BLaER1 (cell line): ENCODE measurements around the gene EPHA1.
"Not testable (repeated sequence)": the region's sequence is repeated elsewhere in the genome, so short reads cannot be mapped to it uniquely, and the experiment has no call there.

ENCODE experiments used
- H3K27ac ChIP-seq: shearing (Covaris generic); formaldehyde crosslinking; 2 replicates; pipeline ENCODE4 v1.8.1; 2022
- H3K27me3 ChIP-seq: shearing (Covaris generic); formaldehyde crosslinking; 2 replicates; pipeline ENCODE4 v1.8.1; 2022
- H3K36me3 ChIP-seq: shearing (Covaris generic); formaldehyde crosslinking; 2 replicates; pipeline ENCODE4 v1.8.1; 2022
- H3K4me1 ChIP-seq: shearing (Covaris generic); formaldehyde crosslinking; 2 replicates; pipeline ENCODE4 v1.8.1; 2022
- H3K4me2 ChIP-seq: shearing (Covaris generic); formaldehyde crosslinking; 2 replicates; pipeline ENCODE4 v1.8.1; 2022
- H3K4me3 ChIP-seq: shearing (Covaris generic); formaldehyde crosslinking; 2 replicates; pipeline ENCODE4 v1.8.1; 2022
- H3K9ac ChIP-seq: shearing (Covaris generic); formaldehyde crosslinking; 2 replicates; pipeline ENCODE4 v1.8.1; 2022
- H3K9me3 ChIP-seq: shearing (Covaris generic); formaldehyde crosslinking; 2 replicates; pipeline ENCODE4 v1.8.1; 2022
- H4K20me1 ChIP-seq: shearing (Covaris generic); formaldehyde crosslinking; 2 replicates; pipeline ENCODE4 v1.8.1; 2022
- Cebpa-rat ChIP-seq: shearing (Covaris generic); IDR thresholded peaks from 2 replicates; pipeline ENCODE4 v1.8.1; 2022

The EPHA1 gene

GRCh38 chr7:143417734-143418383, 9.2 kb upstream of the EPHA1 start:
- no peak overlapping the region for H3K4me2 ChIP-seq

DNA sequence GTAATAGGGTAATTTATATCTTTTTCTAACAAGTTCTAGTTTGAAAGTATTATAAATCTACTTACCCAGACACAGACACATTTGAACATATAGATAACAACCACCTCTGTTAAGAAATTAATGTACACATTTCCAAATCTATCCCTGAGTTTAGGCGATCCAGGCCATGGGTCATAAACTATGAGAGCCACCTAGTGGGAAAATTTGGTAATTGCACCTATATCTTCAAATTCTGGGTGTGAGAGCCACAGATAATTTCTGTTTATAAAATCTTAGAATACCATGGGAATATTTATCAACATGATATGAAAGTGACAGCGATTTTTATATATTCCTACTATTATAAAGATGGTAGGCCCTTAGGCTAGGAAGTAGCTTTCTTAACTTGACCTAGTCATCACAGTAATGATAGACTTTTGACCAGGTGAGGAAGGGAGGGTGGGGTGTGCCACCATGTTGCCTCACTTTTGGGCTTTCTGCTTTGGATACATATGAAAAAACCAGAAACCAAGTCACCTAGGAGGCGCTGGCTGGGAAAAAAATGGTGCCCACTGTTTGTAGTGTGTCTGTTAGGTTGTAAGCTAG, 8.0 kb upstream of the EPHA1 start:
- Histone ChIP-seq H3K4me2 (no peak overlapping the region), H3K36me3 (no peaks in the 10 kb centered on the region), H3K27ac (no peak overlapping the region), H4K20me1 (no peaks in the 10 kb centered on the region), H3K9ac (no peak overlapping the region), H3K9me3 (peaks cover 7% of the 10 kb centered on the region; the same call in 1 of the 2 replicates), H3K4me1 (peaks cover 26% of the 10 kb centered on the region), H3K4me3 (no peak overlapping the region), H3K27me3 (no peaks in the 10 kb centered on the region)
- TF ChIP-seq Cebpa-rat, result no peak

More at GRCh38 chr7:143417734-143418383, 9.2 kb upstream of the EPHA1 start:
- no peaks in the 10 kb centered on the region for H3K27me3 ChIP-seq
- no peak for TF ChIP-seq Cebpa-rat
- no peak overlapping the region for H3K4me3 ChIP-seq
- H4K20me1 ChIP-seq, result no peaks in the 10 kb centered on the region
- H3K4me1 ChIP-seq, result peaks cover 14% of the 10 kb centered on the region
- H3K9ac ChIP-seq, result no peak overlapping the region
- H3K36me3 ChIP-seq, result no peaks in the 10 kb centered on the region
- no peak overlapping the region for H3K27ac ChIP-seq
- H3K9me3 ChIP-seq, result peaks cover 7% of the 10 kb centered on the region; the same call in 1 of the 2 replicates

GRCh38 chr7:143415742-143416397, 7.2 kb upstream of the EPHA1 start:
- no peaks in the 10 kb centered on the region for H3K36me3 ChIP-seq
- H3K9me3 ChIP-seq, result peaks cover 6% of the 10 kb centered on the region; the same call in 1 of the 2 replicates
- H3K4me2 ChIP-seq, result peak overlapping the region; percentile 33
- TF ChIP-seq Cebpa-rat, result no peak
- H3K27ac ChIP-seq, result no peak overlapping the region
- H4K20me1 ChIP-seq, result no peaks in the 10 kb centered on the region
- H3K4me1 ChIP-seq, result peaks cover 33% of the 10 kb centered on the region
- no peak overlapping the region for H3K4me3 ChIP-seq
- H3K9ac ChIP-seq, result no peak overlapping the region
- H3K27me3 ChIP-seq, result no peaks in the 10 kb centered on the region

DNA sequence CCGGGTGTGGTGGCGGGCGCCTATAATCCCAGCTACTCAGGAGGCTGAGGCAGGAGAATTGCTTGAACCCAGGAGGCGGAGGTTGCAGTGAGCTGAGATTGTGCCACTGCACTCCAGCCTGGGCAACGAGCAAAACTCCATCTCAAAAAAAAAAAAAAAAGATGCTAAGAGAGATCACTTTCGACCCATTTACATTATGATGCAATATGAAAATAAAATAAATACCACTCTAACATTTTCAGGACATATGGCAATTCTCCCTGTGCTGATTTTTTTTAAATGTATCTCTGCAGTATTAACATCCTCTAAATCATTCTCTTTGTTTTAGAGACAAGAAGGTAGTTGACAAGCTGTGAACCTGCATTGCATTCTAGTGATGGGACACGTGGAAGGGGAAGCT, 6.6 kb upstream of the EPHA1 start:
- not testable (repeated sequence) for H3K27me3 ChIP-seq, H3K36me3 ChIP-seq, H3K9ac ChIP-seq, H3K9me3 ChIP-seq, H3K4me3 ChIP-seq, H3K27ac ChIP-seq, H3K4me2 ChIP-seq, H4K20me1 ChIP-seq
- H3K4me1 ChIP-seq, result peaks cover 38% of the 10 kb centered on the region

DNA sequence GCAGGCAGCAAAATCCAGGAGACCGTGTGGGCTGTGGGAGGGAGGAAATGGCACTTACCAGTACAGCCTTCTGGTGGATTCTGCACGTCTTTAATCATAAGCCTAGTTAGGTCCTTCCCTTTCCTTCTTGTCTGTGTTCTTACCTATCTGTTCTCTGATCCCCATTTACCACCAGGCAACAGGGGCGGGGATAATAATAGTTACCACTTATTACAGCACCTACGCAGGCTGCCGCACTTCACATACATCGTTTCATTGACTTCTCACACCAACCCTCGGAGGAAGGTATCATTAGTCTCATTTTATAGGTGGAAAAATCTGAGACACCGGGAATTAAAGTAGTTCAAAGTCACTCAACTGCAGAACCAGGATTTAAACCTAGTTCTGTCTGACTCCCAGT, 4.5 kb upstream of the EPHA1 start:
- no peak overlapping the region for H3K4me2 ChIP-seq

GRCh38 chr7:143411976-143412708, 3.5 kb upstream of the EPHA1 start:
- no peaks in the 10 kb centered on the region for H3K36me3 ChIP-seq
- TF ChIP-seq Cebpa-rat, result no peak
- H3K9ac ChIP-seq, result no peak overlapping the region
- H4K20me1 ChIP-seq, result no peaks in the 10 kb centered on the region
- 0 out of 2 replicates have a peak, but pooled peaks cover 3% of the 10 kb centered on the region for H3K27me3 ChIP-seq
- H3K4me3 ChIP-seq, result no peak overlapping the region
- no peak overlapping the region for H3K27ac ChIP-seq
- H3K4me2 ChIP-seq, result peak overlapping the region; percentile 39
- peaks cover 48% of the 10 kb centered on the region for H3K4me1 ChIP-seq
- H3K9me3 ChIP-seq, result no peaks in the 10 kb centered on the region

More for the DNA sequence above, 4.5 kb upstream of the EPHA1 start:
- Histone ChIP-seq H3K4me3 (no peak overlapping the region), H4K20me1 (no peaks in the 10 kb centered on the region), H3K27me3 (0 out of 2 replicates have a peak, but pooled peaks cover 3% of the 10 kb centered on the region), H3K27ac (no peak overlapping the region), H3K36me3 (no peaks in the 10 kb centered on the region), H3K9me3 (no peaks in the 10 kb centered on the region), H3K9ac (no peak overlapping the region), H3K4me1 (peaks cover 40% of the 10 kb centered on the region)
- no peak for TF ChIP-seq Cebpa-rat

- H3K9me3 ChIP-seq, result no peaks in the 10 kb centered on the region
- H4K20me1 ChIP-seq, result no peaks in the 10 kb centered on the region
- no peak overlapping the region for H3K27ac ChIP-seq
- peak overlapping the region; percentile 56 for H3K4me2 ChIP-seq
- peaks cover 40% of the 10 kb centered on the region for H3K4me1 ChIP-seq
- H3K9ac ChIP-seq, result no peak overlapping the region
- H3K27me3 ChIP-seq, result 0 out of 2 replicates have a peak, but pooled peaks cover 3% of the 10 kb centered on the region
- no peak overlapping the region for H3K4me3 ChIP-seq
- H3K36me3 ChIP-seq, result no peaks in the 10 kb centered on the region
- TF ChIP-seq Cebpa-rat, result no peak
These were observed 1.9 kb upstream of the EPHA1 start for GRCh38 chr7:143410521-143411004.

DNA sequence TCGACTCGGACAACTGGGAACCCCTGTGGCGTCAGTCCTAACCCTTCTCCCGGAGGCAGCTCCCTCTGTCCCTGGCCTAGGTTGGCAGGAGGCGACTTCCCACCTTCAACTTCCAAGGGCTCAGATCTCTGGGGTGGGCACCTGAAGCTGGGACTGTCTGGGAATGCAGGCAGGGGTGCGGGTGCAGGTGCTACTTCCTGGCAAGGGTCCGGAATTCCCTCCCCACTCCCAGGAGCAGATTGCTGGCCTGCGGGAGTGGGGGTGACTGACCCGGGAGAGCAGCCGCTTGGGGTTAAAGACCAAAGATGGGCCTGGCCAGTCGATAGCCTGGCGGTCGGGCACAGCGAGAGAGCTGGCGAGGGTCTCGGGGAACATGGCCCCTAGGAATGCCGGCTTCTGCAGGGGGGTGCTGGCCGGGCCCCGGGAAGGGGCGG, 387 bp downstream of the EPHA1 start:
- H3K27ac ChIP-seq, result no peak overlapping the region
- H3K9ac ChIP-seq, result no peak overlapping the region
- peaks cover 38% of the 10 kb centered on the region for H3K4me1 ChIP-seq
- no peaks in the 10 kb centered on the region for H4K20me1 ChIP-seq
- H3K4me2 ChIP-seq, result peak overlapping the region; percentile 60
- H3K27me3 ChIP-seq, result 0 out of 2 replicates have a peak, but pooled peaks cover 3% of the 10 kb centered on the region
- no peaks in the 10 kb centered on the region for H3K36me3 ChIP-seq
- no peak overlapping the region for H3K4me3 ChIP-seq
- H3K9me3 ChIP-seq, result no peaks in the 10 kb centered on the region
- no peak for TF ChIP-seq Cebpa-rat

DNA sequence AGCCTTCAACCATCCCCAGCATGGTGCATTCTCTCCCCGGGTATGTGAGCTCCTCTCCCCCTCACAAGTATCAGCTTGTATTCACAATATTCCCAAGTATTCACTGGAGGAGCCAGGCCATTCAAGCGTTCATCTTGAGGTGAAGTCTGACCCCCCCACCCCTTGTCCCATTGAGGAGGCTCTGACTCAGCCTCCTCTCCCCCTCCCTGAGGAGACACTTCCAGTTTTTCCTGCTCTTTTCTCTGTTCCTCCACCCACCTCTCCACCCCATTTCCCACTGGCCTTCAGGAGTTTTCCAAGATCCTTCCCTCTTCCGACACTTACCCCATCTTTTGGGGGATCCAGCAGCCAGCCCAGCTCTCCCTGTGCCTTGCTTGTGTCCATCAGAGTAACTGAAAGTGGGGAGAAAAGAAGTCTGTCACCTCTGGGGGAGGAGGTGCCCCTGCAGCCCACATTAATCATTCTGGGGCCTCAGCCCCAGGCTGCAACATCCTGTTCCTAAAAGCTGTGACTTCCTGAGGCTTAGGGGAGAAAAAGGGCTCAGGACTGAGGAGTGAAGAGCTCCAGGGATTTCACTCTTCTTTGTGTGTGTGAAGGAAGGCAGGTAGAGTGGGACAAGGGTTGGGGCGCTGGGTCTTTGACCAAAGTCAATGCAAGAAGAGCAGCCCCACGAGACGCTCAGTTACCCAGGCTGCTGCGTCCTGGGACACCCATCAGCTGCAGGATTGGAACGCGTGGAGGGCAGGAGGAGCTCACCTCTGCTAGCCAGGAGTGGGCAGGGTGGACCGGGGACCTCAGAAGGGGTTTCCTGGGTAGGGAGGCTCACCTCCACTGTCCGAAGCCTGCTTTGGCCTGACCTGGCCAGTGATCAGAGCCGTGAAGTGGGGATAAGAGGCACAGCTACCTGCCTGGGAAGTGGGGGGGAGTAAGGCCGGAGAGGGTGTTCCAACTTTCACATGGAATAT, 1.1 kb downstream of the EPHA1 start:
- H3K27ac ChIP-seq, result no peak overlapping the region
- peaks cover 31% of the 10 kb centered on the region for H3K4me1 ChIP-seq
- H3K4me2 ChIP-seq, result peak overlapping the region; percentile 60
- no peaks in the 10 kb centered on the region for H3K36me3 ChIP-seq
- TF ChIP-seq Cebpa-rat, result no peak
- H4K20me1 ChIP-seq, result no peaks in the 10 kb centered on the region
- H3K9me3 ChIP-seq, result no peaks in the 10 kb centered on the region
- H3K27me3 ChIP-seq, result 0 out of 2 replicates have a peak, but pooled peaks cover 3% of the 10 kb centered on the region
- H3K9ac ChIP-seq, result no peak overlapping the region
- no peak overlapping the region for H3K4me3 ChIP-seq
